ENCODE data around the gene DNAJC27.

DNAJC27 gene

GRCh38 chr2:24971286-24971535 lies 544 bp downstream of the DNAJC27 start:
- peak in 1 of 3 donors; percentile 26 for DNase-seq (ENCODE audit: low read depth in 2 of 3, low spot score in 1 of 3)

GRCh38 chr2:24970483-24971285 lies 1.1 kb downstream of the DNAJC27 start:
- no peak for DNase-seq (ENCODE audit: low read depth in 2 of 3, low spot score in 1 of 3)

GRCh38 chr2:24969784-24970183 lies 2.0 kb downstream of the DNAJC27 start:
- no peak for DNase-seq (ENCODE audit: low read depth in 2 of 3, low spot score in 1 of 3)

GRCh38 chr2:24961903-24962302 lies 9.9 kb downstream of the DNAJC27 start:
- DNase-seq (ENCODE audit: low read depth in 2 of 3, low spot score in 1 of 3): no peak

- DNase-seq (ENCODE audit: low read depth in 2 of 3, low spot score in 1 of 3): no peak
Observed at GRCh38 chr2:24959761-24960160, 12.0 kb downstream of the DNAJC27 start.

GRCh38 chr2:24958411-24958935 lies 13.3 kb downstream of the DNAJC27 start:
- no peak for DNase-seq (ENCODE audit: low read depth in 2 of 3, low spot score in 1 of 3)

GRCh38 chr2:24957976-24958375 lies 13.8 kb downstream of the DNAJC27 start:
- DNase-seq (ENCODE audit: low read depth in 2 of 3, low spot score in 1 of 3): no peak

- no peak for DNase-seq (ENCODE audit: low read depth in 2 of 3, low spot score in 1 of 3)
Observed at GRCh38 chr2:24957221-24957620, 14.5 kb downstream of the DNAJC27 start.

- DNase-seq (ENCODE audit: low read depth in 2 of 3, low spot score in 1 of 3): no peak
Observed at GRCh38 chr2:24955921-24956320, 15.8 kb downstream of the DNAJC27 start.

- no peak for DNase-seq (ENCODE audit: low read depth in 2 of 3, low spot score in 1 of 3)
Observed at GRCh38 chr2:24955232-24955631, 16.5 kb downstream of the DNAJC27 start.

GRCh38 chr2:24950102-24950501 lies 21.7 kb downstream of the DNAJC27 start:
- DNase-seq (ENCODE audit: low read depth in 2 of 3, low spot score in 1 of 3): no peak

GRCh38 chr2:24948506-24948905 lies 23.2 kb downstream of the DNAJC27 start:
- DNase-seq (ENCODE audit: low read depth in 2 of 3, low spot score in 1 of 3): no peak

- DNase-seq (ENCODE audit: low read depth in 2 of 3, low spot score in 1 of 3): no peak
Observed at GRCh38 chr2:24947561-24948157, 24.1 kb downstream of the DNAJC27 start.

GRCh38 chr2:24945907-24946306 lies 25.8 kb downstream of the DNAJC27 start:
- DNase-seq (ENCODE audit: low read depth in 2 of 3, low spot score in 1 of 3): no peak

- no peak for DNase-seq (ENCODE audit: low read depth in 2 of 3, low spot score in 1 of 3)
Observed at GRCh38 chr2:24943427-24944053, 28.2 kb downstream of the DNAJC27 start.

GRCh38 chr2:24939353-24939752 lies 32.4 kb downstream of the DNAJC27 start:
- DNase-seq (ENCODE audit: low read depth in 2 of 3, low spot score in 1 of 3): no peak

GRCh38 chr2:24937236-24937635 lies 34.5 kb downstream of the DNAJC27 start:
- no peak for DNase-seq (ENCODE audit: low read depth in 2 of 3, low spot score in 1 of 3)

GRCh38 chr2:24935145-24935544 lies 36.6 kb downstream of the DNAJC27 start:
- no peak for DNase-seq (ENCODE audit: low read depth in 2 of 3, low spot score in 1 of 3)

GRCh38 chr2:24932715-24933114 lies 39.0 kb downstream of the DNAJC27 start:
- no peak for DNase-seq (ENCODE audit: low read depth in 2 of 3, low spot score in 1 of 3)

GRCh38 chr2:24930768-24931167 lies 41.0 kb downstream of the DNAJC27 start:
- DNase-seq (ENCODE audit: low read depth in 2 of 3, low spot score in 1 of 3): no peak

GRCh38 chr2:24929230-24929629 lies 42.5 kb downstream of the DNAJC27 start:
- DNase-seq (ENCODE audit: low read depth in 2 of 3, low spot score in 1 of 3): no peak

GRCh38 chr2:24928036-24928435 lies 43.7 kb downstream of the DNAJC27 start:
- DNase-seq (ENCODE audit: low read depth in 2 of 3, low spot score in 1 of 3): no peak
